Panc1 (cell line): Measurements from ENCODE around the gene LHX1. TPM values are rescaled to one million over a fixed set of nuclear protein-coding genes. Genes with fewer than 3 reads are reported as not detected.

ENCODE experiments used
- ATAC-seq: fragments of 200-7000 bp; cut with Tn5 transposase; 2 replicates; pipeline ENCODE4 v1.9.1; 2020; ENCODE audit warnings: mild to moderate bottlenecking, moderate library complexity
- BruUV-seq: library from RNA; stranded (reverse); fragments of 400-500 nt; replicated peaks from 2 replicates; lab custom pipeline; 2021; lab: Mats Ljungman, UMichigan
- CTCF ChIA-PET: fragments of 300-600 bp; sonication (Branson Sonifier 250); formaldehyde crosslinking; loops from one replicate; lab custom pipeline; 2022; ENCODE audit warnings: antibody characterized with exemption; lab: Charles Lee
- POLR2A ChIA-PET: fragments of 300-600 bp; sonication (Branson Sonifier 250); formaldehyde crosslinking; loops from one replicate; lab custom pipeline; 2022; ENCODE audit warnings: antibody characterized with exemption; lab: Charles Lee
- DNase-seq: peaks from one replicate; pipeline ENCODE4 v3.0.0-alpha.2; 2010; ENCODE audit warnings: low read depth, low spot score
- H3K27ac ChIP-seq: 2 replicates; pipeline ENCODE4 v1.5.1; 2011; ENCODE audit warnings: mild to moderate bottlenecking, low read length, inconsistent platforms
- H3K27me3 ChIP-seq: fragments of 200-500 bp; sonication (Bioruptor generic); 2 replicates; pipeline ENCODE4 v1.6.0; 2014; ENCODE audit warnings: low read length, inconsistent platforms; ENCODE audit not compliant: control insufficient read depth, insufficient read depth
- H3K36me3 ChIP-seq: fragments of 200-500 bp; sonication (Bioruptor generic); 2 replicates; pipeline ENCODE4 v1.5.1; 2014; ENCODE audit warnings: inconsistent platforms, mild to moderate bottlenecking, low read length, moderate library complexity; ENCODE audit not compliant: control insufficient read depth, insufficient read depth
- H3K4me1 ChIP-seq: 2 replicates; pipeline ENCODE4 v1.5.1; 2011; ENCODE audit warnings: inconsistent platforms, mild to moderate bottlenecking, low read length, moderate library complexity; ENCODE audit not compliant: control insufficient read depth, insufficient read depth
- H3K4me3 ChIP-seq, 2 experiments: 2 replicates each; pipeline ENCODE4 v1.5.1; 2011 to 2012; ENCODE audit warnings: low read depth in 2 of 2, low read length in 2 of 2, mild to moderate bottlenecking in 2 of 2, inconsistent platforms in 1 of 2, moderate library complexity in 1 of 2
- H3K9me3 ChIP-seq: fragments of 200-500 bp; sonication (Bioruptor generic); 2 replicates; pipeline ENCODE4 v1.5.1; 2014; ENCODE audit warnings: low read depth, mild to moderate bottlenecking, inconsistent platforms, low read length, moderate library complexity; ENCODE audit not compliant: control insufficient read depth, insufficient read depth
- POLR2AphosphoS5 ChIP-seq: IDR thresholded peaks from 2 replicates; pipeline ENCODE4 v1.6.1; 2012; ENCODE audit warnings: mild to moderate bottlenecking, low read depth, low read length, moderate library complexity
- SIN3A ChIP-seq: IDR thresholded peaks from 2 replicates; pipeline ENCODE4 v1.6.1; 2012; ENCODE audit warnings: low read depth, mild to moderate bottlenecking, low read length, moderate library complexity, borderline replicate concordance; ENCODE audit not compliant: insufficient read depth
- TCF7L2 ChIP-seq: IDR thresholded peaks from 2 replicates; pipeline ENCODE4 v1.6.1; 2011; ENCODE audit warnings: mild to moderate bottlenecking, low read depth, low read length, inconsistent platforms
- in situ Hi-C: cut with HindIII; loops from 2 replicates; pipeline ENCODE4 v1.10.0; 2016; ENCODE audit warnings: low sequenced_read_pairs, low pct_unique_long_range_greater_than_20kb
- intact Hi-C: fragments of 100-400 bp; cut with micrococcal nuclease; formaldehyde crosslinking; loops from one replicate; pipeline ENCODE4 v1.10.0; 2022; ENCODE audit not compliant: unreplicated experiment
- total RNA-seq: library from RNA; stranded (reverse); gene quantifications from one replicate; pipeline ENCODE4 v1.2.1, GENCODE V29; 2021; ENCODE audit not compliant: unreplicated experiment
- TF ChIP-seq, protein P1 (sequence below), 2 experiments: IDR thresholded peaks; 2 replicates each; pipeline ENCODE4 v1.6.1; 2011 to 2012; ENCODE audit warnings: low read depth in 2 of 2, control low read depth in 1 of 2, low read length in 1 of 2, mild to moderate bottlenecking in 1 of 2, moderate library complexity in 1 of 2; ENCODE audit not compliant: insufficient read depth in 1 of 2
- TF ChIP-seq, protein P2 (sequence below): fragments of 450-650 bp; IDR thresholded peaks from 2 replicates; pipeline ENCODE4 v1.5.1; 2017; ENCODE audit warnings: mild to moderate bottlenecking

Gene LHX1
- total RNA-seq, 1 experiment from 2014 or later, result 8.6 TPM

GRCh38 chr17:36931697-36932382 lies 5.4 kb upstream of the LHX1 start:
- no peak for ATAC-seq
- H3K27ac ChIP-seq, result no peak overlapping the region
- no peaks in the 10 kb centered on the region for H3K27me3 ChIP-seq
- in situ Hi-C loops, result no loop called here
- ChIA-PET POLR2A (no interaction called here), CTCF (no interaction called here)
- H3K4me1 ChIP-seq, result peaks cover 10% of the 10 kb centered on the region; the same call in 1 of the 2 replicates
- intact Hi-C loops, result no loop called here
- BruUV-seq, result no TSS peak
- H3K36me3 ChIP-seq, result no peaks in the 10 kb centered on the region
- no peaks in the 10 kb centered on the region for H3K9me3 ChIP-seq
- TF ChIP-seq, protein P1, sequence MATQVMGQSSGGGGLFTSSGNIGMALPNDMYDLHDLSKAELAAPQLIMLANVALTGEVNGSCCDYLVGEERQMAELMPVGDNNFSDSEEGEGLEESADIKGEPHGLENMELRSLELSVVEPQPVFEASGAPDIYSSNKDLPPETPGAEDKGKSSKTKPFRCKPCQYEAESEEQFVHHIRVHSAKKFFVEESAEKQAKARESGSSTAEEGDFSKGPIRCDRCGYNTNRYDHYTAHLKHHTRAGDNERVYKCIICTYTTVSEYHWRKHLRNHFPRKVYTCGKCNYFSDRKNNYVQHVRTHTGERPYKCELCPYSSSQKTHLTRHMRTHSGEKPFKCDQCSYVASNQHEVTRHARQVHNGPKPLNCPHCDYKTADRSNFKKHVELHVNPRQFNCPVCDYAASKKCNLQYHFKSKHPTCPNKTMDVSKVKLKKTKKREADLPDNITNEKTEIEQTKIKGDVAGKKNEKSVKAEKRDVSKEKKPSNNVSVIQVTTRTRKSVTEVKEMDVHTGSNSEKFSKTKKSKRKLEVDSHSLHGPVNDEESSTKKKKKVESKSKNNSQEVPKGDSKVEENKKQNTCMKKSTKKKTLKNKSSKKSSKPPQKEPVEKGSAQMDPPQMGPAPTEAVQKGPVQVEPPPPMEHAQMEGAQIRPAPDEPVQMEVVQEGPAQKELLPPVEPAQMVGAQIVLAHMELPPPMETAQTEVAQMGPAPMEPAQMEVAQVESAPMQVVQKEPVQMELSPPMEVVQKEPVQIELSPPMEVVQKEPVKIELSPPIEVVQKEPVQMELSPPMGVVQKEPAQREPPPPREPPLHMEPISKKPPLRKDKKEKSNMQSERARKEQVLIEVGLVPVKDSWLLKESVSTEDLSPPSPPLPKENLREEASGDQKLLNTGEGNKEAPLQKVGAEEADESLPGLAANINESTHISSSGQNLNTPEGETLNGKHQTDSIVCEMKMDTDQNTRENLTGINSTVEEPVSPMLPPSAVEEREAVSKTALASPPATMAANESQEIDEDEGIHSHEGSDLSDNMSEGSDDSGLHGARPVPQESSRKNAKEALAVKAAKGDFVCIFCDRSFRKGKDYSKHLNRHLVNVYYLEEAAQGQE (IDR thresholded peaks at IDR 0.05; ENCODE audit: insufficient read depth in 1 of 2, low read depth in 2 of 2, low read length in 1 of 2), result no peak
- TF ChIP-seq SIN3A (no peak), POLR2AphosphoS5 (no peak), TCF7L2 (no peak)
- TF ChIP-seq, protein P2, sequence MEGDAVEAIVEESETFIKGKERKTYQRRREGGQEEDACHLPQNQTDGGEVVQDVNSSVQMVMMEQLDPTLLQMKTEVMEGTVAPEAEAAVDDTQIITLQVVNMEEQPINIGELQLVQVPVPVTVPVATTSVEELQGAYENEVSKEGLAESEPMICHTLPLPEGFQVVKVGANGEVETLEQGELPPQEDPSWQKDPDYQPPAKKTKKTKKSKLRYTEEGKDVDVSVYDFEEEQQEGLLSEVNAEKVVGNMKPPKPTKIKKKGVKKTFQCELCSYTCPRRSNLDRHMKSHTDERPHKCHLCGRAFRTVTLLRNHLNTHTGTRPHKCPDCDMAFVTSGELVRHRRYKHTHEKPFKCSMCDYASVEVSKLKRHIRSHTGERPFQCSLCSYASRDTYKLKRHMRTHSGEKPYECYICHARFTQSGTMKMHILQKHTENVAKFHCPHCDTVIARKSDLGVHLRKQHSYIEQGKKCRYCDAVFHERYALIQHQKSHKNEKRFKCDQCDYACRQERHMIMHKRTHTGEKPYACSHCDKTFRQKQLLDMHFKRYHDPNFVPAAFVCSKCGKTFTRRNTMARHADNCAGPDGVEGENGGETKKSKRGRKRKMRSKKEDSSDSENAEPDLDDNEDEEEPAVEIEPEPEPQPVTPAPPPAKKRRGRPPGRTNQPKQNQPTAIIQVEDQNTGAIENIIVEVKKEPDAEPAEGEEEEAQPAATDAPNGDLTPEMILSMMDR, result no peak
- no peak overlapping the region for H3K4me3 ChIP-seq
- no peak for DNase-seq

DNA sequence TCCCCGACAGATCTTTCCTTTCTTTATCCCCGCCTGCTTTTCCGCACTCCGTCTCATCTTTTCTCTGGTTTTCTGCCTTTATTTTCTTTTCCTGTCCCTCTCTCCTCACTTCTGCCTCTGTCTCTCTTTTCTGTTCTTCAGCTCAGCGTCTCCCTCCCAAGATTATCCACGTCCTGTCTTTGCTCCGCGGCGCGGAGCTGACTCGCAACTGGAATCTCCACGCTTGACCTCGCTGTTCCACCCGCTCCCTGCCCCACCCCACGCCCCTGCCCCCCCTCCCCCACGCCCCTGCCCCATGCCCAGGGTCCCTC lies 4.9 kb upstream of the LHX1 start:
- no TSS peak for BruUV-seq
- POLR2A ChIA-PET, result no interaction called here
- Histone ChIP-seq H3K27me3 (no peaks in the 10 kb centered on the region), H3K36me3 (no peaks in the 10 kb centered on the region), H3K27ac (no peak overlapping the region), H3K4me3 (no peak overlapping the region), H3K4me1 (peaks cover 10% of the 10 kb centered on the region; the same call in 1 of the 2 replicates), H3K9me3 (no peaks in the 10 kb centered on the region)
- in situ Hi-C loops (no loop called here), intact Hi-C loops (no loop called here)
- TF ChIP-seq POLR2AphosphoS5, result no peak
- no peak for TF ChIP-seq TCF7L2
- TF ChIP-seq, protein P1 (IDR thresholded peaks at IDR 0.05; ENCODE audit: insufficient read depth in 1 of 2, low read depth in 2 of 2, low read length in 1 of 2), result no peak
- DNase-seq (no peak), ATAC-seq (no peak)
- CTCF ChIA-PET, result no interaction called here
